Psoas muscle (tissue), 8 donors: ENCODE results near the gene CENPE. TPM values are rescaled to one million over a fixed set of nuclear protein-coding genes. Genes with fewer than 3 reads are reported as not detected.

ENCODE experiments used
- ATAC-seq, 4 donors: fragments of 200-7000 bp; cut with Tn5 transposase; one replicate each; pipeline ENCODE4 v1.9.1; 2020; ENCODE audit warnings: moderate library complexity in 3 of 4, mild to moderate bottlenecking in 2 of 4
- DNase-seq, 2 donors: peaks; one replicate each; pipeline ENCODE4 v3.0.0-alpha.2; 2020
- H3K27ac ChIP-seq: fragments of 200-600 bp; one replicate; pipeline ENCODE4 v1.8.0; 2022
- H3K27me3 ChIP-seq, 3 donors: fragments of 200-600 bp in 1 of 3; one replicate each; pipeline versions ENCODE4 v1.6.1 to v1.8.0; 2013 to 2022; ENCODE audit warnings: low read length in 2 of 3, mild to moderate bottlenecking in 2 of 3, moderate library complexity in 1 of 3; ENCODE audit not compliant: insufficient read depth in 3 of 3
- H3K36me3 ChIP-seq, 2 donors: fragments of 200-600 bp in 1 of 2; one replicate each; pipeline versions ENCODE4 v1.6.1 to v1.8.0; 2013 to 2022; ENCODE audit warnings: low read depth in 1 of 2, mild to moderate bottlenecking in 1 of 2, moderate library complexity in 1 of 2; ENCODE audit not compliant: insufficient read depth in 1 of 2
- H3K4me1 ChIP-seq: fragments of 200-600 bp; one replicate; pipeline ENCODE4 v1.8.0; 2022
- H3K4me3 ChIP-seq: fragments of 200-600 bp; one replicate; pipeline ENCODE4 v1.8.0; 2022; ENCODE audit warnings: mild to moderate bottlenecking
- H3K9me3 ChIP-seq: fragments of 200-600 bp; one replicate; pipeline ENCODE4 v1.8.0; 2022
- CTCF ChIP-seq: fragments of 200-600 bp; IDR thresholded peaks from one replicate; pipeline ENCODE4 v1.8.0; 2022; ENCODE audit warnings: antibody characterized with exemption
- whole genome bisulfite sequencing, 3 donors: extraction: QIAGEN DNeasy Blood & Tissue Kit; methylation state at CpG; one replicate each; pipeline versions ENCODE4 v1.1.6 to v1.1.7; 2013; 5-methylcytosine and 5-hydroxymethylcytosine counted together
- intact Hi-C, 2 donors: fragments of 100-400 bp; cut with DNase I; formaldehyde crosslinking; loops; one replicate each; pipeline versions ENCODE4 v1.11.0 to v1.14.2; 2022
- polyA plus RNA-seq, 3 donors: library from polyadenylated mRNA; stranded (reverse); fragments of 200-250 nt; gene quantifications; one replicate each; pipeline ENCODE4 v1.2.3, GENCODE V29; 2013
- total RNA-seq, 4 donors: library from RNA; stranded (reverse); fragmentation: NEBNext Ultra II Directional in 2 of 4; extraction: Animal tissue kit (Norgen Biotek cat#: 25700) in 2 of 4; gene quantifications; one replicate each; pipeline versions ENCODE4 v1.2.1 to v1.2.4, GENCODE V29; 2021 to 2023
- donor health status: healthy with polysubstance abuse.
- donor health status: DM: no; HTN: no; CAD: no; lungs with moderate emphysema.
- donor health status: Bipolar disorder and iron deficiency.
- donor health status: healthy.
- donor health status: DM: yes; HTN: yes; CAD: no.
- donor health status: DM: no; HTN: no; CAD: no.
- donor health status: DM: no; HTN: no; CAD: no.
- donor health status: DM: yes; HTN: yes; CAD: no.

Gene CENPE
- total and polyA plus RNA-seq, 7 donors = 0.07 to 0.60 (median 0.25) TPM

GRCh38 chr4:103097112-103097511 lies 101.0 kb downstream of the CENPE start:
- Histone ChIP-seq H3K36me3 (peaks cover 0 to 33% of the 10 kb centered on the region in 2 donors), H3K4me3 (no peak overlapping the region), H3K4me1 (peaks cover 15% of the 10 kb centered on the region), H3K27me3 (no peaks in the 10 kb centered on the region), H3K27ac (no peak overlapping the region), H3K9me3 (no peaks in the 10 kb centered on the region)
- ATAC-seq (no peak), DNase-seq (no peak)
- 89 to 94% (median 90%) methylated on average over 2 of the region's 2 CpGs for WGBS, 3 donors
- no peak for TF ChIP-seq CTCF
- intact Hi-C loops = loop anchor here (5.0 to 10.0 kb wide), 7 partner anchors 50 to 665 kb away; partner anchors contain the start of genes CISD2 (in 1 of the 2) and NFKB1 (in 1 of the 2)

- no peak overlapping the region for H3K4me3 ChIP-seq
- WGBS, 3 donors = 66 to 83% (median 75%) methylated on average over 3 of the region's 3 CpGs
- intact Hi-C loops = loop anchor here (5.0 to 10.0 kb wide), 7 partner anchors 48 to 663 kb away; partner anchors contain the start of genes CISD2 (in 1 of the 2) and NFKB1 (in 1 of the 2)
- H3K9me3 ChIP-seq = no peaks in the 10 kb centered on the region
- H3K4me1 ChIP-seq = peaks cover 15% of the 10 kb centered on the region
- peaks cover 8 to 54% of the 10 kb centered on the region in 2 donors for H3K36me3 ChIP-seq
- no peak for ATAC-seq
- no peak for DNase-seq
- no peak for TF ChIP-seq CTCF
- H3K27ac ChIP-seq = no peak overlapping the region
- H3K27me3 ChIP-seq = no peaks in the 10 kb centered on the region
Measured at GRCh38 chr4:103095080-103095479, 103.1 kb downstream of the CENPE start.

GRCh38 chr4:103092245-103092644 lies 105.9 kb downstream of the CENPE start:
- TF ChIP-seq CTCF = no peak
- Histone ChIP-seq H3K4me1 (no peaks in the 10 kb centered on the region), H3K27me3 (no peaks in the 10 kb centered on the region), H3K9me3 (no peaks in the 10 kb centered on the region), H3K4me3 (no peak overlapping the region), H3K36me3 (peaks cover 8 to 79% of the 10 kb centered on the region in 2 donors), H3K27ac (no peak overlapping the region)
- DNase-seq (no peak), ATAC-seq (no peak)
- intact Hi-C loops = loop anchor here (10.0 kb wide), 3 partner anchors 47 to 587 kb away; partner anchors contain the start of genes CISD2 (in 1 of the 2) and NFKB1 (in 1 of the 2)

GRCh38 chr4:103091601-103092223 lies 106.4 kb downstream of the CENPE start:
- intact Hi-C loops = loop anchor here (10.0 kb wide), 3 partner anchors 47 to 587 kb away; partner anchors contain the start of genes CISD2 (in 1 of the 2) and NFKB1 (in 1 of the 2)
- Histone ChIP-seq H3K9me3 (no peaks in the 10 kb centered on the region), H3K36me3 (peaks cover 8 to 85% of the 10 kb centered on the region in 2 donors), H3K4me1 (no peaks in the 10 kb centered on the region), H3K4me3 (no peak overlapping the region), H3K27ac (no peak overlapping the region), H3K27me3 (no peaks in the 10 kb centered on the region)
- peak; percentile 53 for TF ChIP-seq CTCF
- DNase-seq (no peak), ATAC-seq (peak in 3 of 4 donors; percentile 25 to 66 (median 42))
- WGBS, 3 donors = 68 to 71% (median 70%) methylated on average over 3 of the region's 3 CpGs
